NCI-H1694 (cell line): ENCODE data around the gene SLAMF8.

Experiments
- DNase-seq: peaks from one replicate; lab custom pipeline; 2025; lab: John Stamatoyannopoulos, UW

Gene SLAMF8

DNA sequence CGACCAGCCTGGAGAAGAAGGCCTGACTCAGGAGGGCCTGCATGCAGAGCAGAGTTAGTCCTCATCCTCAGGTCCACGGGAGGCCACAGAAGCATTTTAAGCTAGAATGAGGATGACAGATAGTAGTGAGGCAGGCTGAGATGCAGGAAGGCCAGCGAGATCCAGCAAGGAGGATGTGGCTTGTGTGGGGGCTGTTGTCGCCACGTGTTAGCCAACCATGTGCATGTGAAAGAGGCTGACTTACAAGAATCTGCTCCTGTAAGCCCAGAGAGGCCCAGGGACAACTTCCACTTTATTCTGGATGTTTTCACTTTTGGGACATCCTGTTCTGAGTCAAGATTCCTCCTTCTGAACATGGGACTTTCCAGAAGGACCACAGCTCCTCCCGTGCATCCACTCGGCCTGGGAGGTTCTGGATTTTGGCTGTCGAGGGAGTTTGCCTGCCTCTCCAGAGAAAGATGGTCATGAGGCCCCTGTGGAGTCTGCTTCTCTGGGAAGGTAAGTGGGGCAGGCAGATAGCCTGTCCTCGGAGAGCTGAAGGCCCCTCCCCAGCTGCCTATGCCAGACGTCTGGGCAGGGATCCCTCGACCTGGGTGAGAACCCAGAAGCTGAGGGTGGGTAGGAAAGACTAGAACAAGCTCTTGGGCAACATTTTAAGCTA lies at the start of gene SLAMF8:
TSS of gene SLAMF8 (plus strand) at position 433 of the 661 bp plus-strand sequence. CDS start at position 459, 26 bp downstream.
- no peak for DNase-seq

- DNase-seq, result no peak
These were observed 48.4 kb upstream of the SLAMF8 start for GRCh38 chr1:159778266-159778665.

DNA sequence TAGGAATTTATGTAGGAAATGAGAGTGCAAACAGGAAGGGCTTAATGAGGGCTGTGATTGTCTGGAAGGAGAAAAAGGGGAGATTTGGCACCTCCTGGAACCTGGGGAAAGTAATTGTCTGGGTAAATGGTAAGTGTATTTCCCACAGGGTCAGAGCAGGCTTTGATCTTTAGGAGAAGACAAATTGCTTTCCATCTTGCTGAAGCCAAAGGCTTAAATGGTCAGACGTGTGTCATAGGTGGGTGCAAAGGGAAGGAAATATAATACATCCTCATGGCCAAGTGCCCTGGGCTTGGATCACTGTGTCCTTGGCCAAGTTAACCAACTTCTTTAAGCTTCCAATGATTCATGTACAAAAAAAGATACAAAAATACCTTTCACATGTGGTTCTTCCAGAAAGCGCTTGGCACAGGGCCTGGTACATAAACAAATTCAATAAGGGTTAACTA lies 47.2 kb upstream of the SLAMF8 start:
- no peak for DNase-seq

DNA sequence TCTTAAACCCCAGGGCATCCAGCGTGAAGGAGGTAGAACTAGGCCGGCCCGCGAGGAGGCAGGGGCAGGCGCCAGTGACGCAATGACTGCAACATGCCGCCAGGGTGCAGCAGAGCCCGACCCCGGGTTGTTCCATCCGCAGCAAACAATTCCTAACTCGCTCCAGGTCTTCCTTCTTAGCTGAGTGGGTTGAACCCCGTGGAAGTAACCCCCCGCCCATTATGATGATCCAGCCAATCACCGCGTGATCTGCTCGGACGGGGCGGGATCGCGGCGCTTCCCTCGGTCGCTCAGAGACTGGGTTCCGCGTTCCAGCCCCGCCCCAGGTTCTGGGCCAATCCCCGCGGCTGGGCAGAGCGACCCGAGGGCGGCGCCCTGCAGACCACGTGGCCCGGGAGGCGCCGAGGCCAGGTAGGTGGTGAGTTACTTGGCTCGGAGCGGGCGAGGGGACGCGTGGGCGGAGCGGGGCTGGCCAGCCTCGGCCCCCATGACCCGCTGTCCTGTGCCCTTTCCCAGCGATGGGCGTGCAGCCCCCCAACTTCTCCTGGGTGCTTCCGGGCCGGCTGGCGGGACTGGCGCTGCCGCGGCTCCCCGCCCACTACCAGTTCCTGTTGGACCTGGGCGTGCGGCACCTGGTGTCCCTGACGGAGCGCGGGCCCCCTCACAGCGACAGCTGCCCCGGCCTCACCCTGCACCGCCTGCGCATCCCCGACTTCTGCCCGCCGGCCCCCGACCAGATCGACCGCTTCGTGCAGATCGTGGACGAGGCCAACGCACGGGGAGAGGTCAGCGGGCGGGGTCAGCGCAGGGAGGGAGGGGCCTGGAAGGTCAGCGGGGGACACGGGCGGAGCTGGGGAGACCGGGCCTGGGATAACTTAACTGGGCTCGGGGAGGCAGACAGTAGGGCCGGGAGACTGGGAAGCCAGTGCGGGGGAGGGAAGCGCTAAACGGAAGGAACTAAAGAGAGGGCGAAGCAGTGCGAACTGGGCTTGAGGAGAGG lies 45.8 kb upstream of the SLAMF8 start, which contains the start of gene DUSP23:
TSS of gene DUSP23 (plus strand) at position 380 of the 1,000 bp plus-strand sequence. CDS start at position 519, 139 bp downstream.
- DNase-seq, result peak; percentile 97

GRCh38 chr1:159781992-159782391 lies 44.7 kb upstream of the SLAMF8 start:
- no peak for DNase-seq

DNA sequence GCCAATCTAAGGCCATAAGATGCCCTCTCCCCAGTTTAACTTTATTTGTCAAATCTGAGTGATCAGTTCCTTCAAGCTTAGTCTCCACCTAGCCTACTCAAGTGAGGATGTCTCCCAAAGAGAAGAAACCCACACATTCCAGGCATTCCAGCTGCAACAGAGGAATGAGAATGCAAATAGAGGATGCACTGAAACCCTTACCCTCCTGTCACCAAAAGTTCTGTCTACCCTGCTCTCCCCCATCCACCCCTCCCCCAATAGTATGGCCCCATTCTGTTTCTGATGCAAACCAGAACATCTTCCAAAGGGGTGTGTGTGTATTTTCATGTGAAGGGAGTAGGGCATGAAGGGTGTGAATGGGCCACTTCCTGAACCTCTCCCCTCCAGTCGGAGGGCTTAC lies 42.9 kb upstream of the SLAMF8 start:
- DNase-seq, result no peak

DNA sequence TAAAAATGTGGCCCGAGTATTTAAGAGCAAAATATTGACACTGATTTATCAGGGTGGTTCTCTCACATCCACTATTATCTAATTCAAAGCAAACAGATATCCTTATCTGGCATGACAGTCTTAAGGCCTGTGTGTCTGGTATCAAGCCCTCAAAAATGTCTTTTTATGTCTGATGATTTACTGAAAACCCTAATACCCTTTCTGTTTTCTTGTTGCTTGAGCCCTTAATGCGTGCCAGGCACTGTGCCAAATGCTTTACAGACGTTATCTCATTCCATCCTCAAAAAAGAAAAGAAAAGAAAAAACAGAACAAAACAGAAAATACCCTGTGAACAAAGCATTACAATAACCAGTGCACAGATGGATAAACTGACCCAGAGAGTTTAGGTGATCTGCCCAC lies 40.2 kb upstream of the SLAMF8 start:
- no peak for DNase-seq

DNA sequence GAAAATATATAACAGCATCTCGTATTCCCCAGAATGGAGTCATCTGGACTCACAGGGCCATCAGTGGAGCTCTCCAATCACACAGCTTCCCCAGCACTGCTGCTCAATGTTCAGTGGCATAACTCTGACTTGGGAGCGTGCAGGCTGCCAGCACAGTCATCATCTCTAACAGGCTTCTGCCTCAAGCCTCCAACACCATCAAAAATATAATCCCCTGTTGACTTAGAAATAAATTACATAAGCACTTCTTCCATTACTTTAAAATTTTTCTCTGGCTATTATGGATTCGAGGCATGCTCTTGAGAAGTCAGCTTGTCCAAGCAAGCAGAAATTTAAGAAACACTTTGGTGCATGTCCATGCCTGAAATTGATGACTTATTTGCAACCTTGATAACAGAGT lies 39.7 kb upstream of the SLAMF8 start:
- DNase-seq, result no peak

GRCh38 chr1:159790237-159790917 lies 36.3 kb upstream of the SLAMF8 start:
- DNase-seq, result peak; percentile 12

DNA sequence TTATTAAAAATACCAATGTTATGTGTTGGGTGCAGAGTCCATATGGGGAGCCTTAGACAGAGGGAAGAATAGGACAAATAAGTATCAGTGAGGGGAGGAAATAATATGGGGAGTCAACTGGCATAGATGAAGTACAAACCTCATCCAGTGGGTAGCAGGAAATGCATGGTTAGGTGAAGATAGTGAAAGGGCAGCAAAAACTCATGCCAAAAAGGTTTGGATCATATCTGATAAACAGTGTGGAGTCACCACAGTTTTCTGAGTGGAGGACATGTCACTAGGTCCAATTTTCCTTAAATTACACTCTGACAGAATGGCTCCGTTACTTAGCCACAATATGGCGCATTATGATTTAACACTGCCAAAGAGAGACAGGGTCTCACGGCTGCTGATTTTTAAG lies 35.6 kb upstream of the SLAMF8 start:
- no peak for DNase-seq

- no peak for DNase-seq
These were observed 35.2 kb upstream of the SLAMF8 start for GRCh38 chr1:159791461-159791860.

DNA sequence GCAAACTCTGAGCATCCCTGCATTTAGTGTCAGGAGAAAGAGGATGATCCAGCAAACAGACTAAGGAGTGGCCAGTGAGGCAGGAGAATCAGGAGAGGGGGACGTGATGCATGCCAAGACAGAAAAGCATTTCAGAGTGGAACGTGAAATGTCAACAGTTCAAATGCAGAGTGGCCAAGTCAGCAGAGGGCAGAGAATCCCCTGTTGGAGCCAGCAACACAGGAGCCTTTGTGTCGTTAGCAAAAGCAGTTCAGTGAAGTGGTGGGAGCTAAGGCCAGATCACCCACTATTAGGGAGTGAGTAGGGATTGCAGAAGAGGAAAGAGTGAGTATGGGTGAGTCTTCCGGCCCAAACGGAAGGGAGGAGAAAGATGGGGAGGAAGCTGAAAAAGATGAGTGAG lies 31.1 kb upstream of the SLAMF8 start:
- no peak for DNase-seq

GRCh38 chr1:159798893-159799292 lies 27.8 kb upstream of the SLAMF8 start:
- peak; percentile 93 for DNase-seq

DNA sequence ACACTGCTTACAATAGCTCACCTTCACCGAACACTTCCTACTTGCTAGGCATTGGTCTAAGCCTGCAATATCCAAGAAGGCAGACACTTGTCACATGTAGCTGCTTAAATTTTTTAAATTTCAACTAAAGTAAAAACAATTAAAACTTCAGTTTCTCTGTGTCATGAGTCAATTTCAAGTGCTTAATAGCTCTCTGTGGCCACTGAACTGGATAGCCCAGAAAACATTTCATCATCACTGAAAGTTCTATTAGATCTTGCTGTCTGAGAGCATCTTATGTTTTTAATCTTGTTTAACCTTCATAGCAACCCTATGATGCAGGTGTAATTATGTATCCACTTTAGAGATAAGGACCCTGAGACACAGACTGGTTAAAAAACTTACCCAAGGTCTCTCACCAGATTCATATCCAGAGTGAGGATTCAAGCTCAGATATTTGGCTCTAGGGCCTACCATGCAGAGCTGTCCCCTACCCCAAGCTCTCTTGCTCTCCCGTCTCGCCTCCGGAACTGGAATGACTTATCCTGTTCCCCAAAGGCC lies 27.2 kb upstream of the SLAMF8 start:
- no peak for DNase-seq

GRCh38 chr1:159800177-159800930 lies 26.3 kb upstream of the SLAMF8 start:
- DNase-seq, result no peak

DNA sequence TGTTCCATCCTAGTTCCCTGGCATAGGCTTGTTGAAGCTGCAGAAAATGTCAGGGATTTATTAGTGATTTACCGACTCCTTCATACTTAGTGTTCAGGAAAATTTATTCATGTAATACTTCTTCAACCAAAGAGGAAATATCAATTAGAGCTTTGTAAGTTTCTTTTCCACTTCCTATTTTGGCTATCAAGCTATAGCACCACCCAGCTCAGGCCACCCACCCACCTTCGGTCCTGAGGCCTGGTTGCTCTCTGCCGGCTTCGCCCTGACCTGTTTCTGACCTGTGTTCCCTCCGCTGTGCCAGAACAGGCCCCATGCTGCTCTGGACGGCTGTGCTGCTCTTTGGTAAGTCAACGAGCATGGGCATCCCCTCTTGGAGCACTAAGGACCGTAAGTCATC lies 24.6 kb upstream of the SLAMF8 start, which contains the start of gene FCRL6:
TSS of gene FCRL6 (plus strand) at position 250 of the 400 bp plus-strand sequence. CDS start at position 315, 65 bp downstream.
- DNase-seq, result no peak

GRCh38 chr1:159803956-159804689 lies 22.6 kb upstream of the SLAMF8 start:
- no peak for DNase-seq

DNA sequence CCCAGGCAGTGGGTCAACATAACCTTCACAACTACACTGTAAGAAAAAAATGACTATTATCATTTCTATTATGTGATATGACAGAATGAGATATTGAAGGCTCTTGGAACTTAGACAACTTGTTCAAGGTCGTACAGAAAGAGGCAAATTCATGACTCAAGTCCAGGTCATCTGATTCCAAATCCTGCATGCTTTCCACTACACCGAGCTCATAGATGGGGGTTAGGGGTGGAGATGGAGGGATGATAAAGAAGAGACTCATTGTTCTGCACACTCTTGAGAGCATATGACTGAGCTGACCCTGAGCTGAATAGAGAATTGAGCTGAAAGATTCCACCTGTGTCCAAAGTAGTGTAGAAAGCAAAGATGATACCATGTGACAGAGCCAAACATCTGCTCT lies 21.7 kb upstream of the SLAMF8 start:
- DNase-seq, result no peak

GRCh38 chr1:159815926-159816325 lies 10.7 kb upstream of the SLAMF8 start:
- no peak for DNase-seq

DNA sequence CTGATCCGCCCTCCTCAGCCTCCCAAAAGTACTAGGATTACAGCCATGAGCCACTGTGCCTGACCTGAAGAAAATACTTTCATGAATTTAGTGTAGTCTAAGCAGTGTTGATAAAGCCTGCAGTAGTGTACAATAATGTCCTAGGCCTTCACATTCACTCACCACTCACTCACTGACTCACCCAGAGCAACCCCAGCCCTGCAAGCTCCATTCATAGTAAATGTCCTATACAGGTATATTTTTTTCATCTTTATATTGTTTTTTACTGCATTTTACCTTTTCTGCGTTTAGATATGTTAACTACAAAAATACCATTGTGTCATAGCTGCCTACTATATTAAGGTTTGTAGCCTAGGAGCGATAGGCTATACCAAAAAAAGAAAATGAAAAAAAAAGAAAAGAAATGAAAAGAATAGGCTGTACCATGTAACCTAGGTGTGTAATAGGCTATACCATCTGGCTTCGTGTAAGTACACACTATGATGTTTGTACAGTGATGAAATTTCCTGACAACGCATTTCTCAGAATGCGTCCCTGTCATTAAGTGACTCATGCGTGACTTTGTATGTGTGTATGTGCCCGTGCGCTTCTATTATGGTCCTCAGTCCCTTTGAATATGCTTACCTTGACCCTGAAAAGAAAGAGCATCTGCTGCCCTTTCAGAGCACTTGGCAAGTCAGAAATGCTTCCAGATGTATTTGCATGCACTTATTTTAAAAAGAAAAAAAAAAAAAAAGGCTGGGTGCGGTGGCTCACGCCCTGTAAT lies 9.2 kb upstream of the SLAMF8 start:
- no peak for DNase-seq
